PC-9 (cell line): Measurements from ENCODE around the gene HEG1. TPM values are rescaled to one million over a fixed set of nuclear protein-coding genes. Genes with fewer than 3 reads are reported as not detected.
"Not testable (repeated sequence)": the region's sequence is repeated elsewhere in the genome, so short reads cannot be mapped to it uniquely, and the experiment has no call there.

Experiments
- BruUV-seq: library from RNA; stranded (reverse); fragments of 400-500 nt; replicated peaks from 2 replicates; lab custom pipeline; 2021; lab: Mats Ljungman, UMichigan
- CTCF ChIA-PET: fragments of 300-600 bp; sonication (Branson Sonifier 250); formaldehyde crosslinking; loops from one replicate; lab custom pipeline; 2022; ENCODE audit warnings: antibody characterized with exemption; lab: Charles Lee
- POLR2A ChIA-PET: fragments of 300-600 bp; sonication (Branson Sonifier 250); formaldehyde crosslinking; loops from one replicate; lab custom pipeline; 2022; ENCODE audit warnings: antibody characterized with exemption; ENCODE audit not compliant: unreplicated experiment; lab: Charles Lee
- DNase-seq, 2 experiments: peaks; one replicate each; pipeline versions ENCODE4 v3.0.0 to v3.0.0-alpha.2; 2015 to 2022; ENCODE audit warnings: mixed read lengths in 1 of 2
- H2AFZ ChIP-seq: fragments of 200-600 bp; sonication (generic); 2 replicates; pipeline ENCODE4 v1.8.1; 2017; ENCODE audit warnings: antibody characterized with exemption
- H3F3A ChIP-seq: fragments of 200-600 bp; sonication (generic); 2 replicates; pipeline ENCODE4 v1.8.1; 2017; ENCODE audit warnings: antibody characterized with exemption, mild to moderate bottlenecking, low read depth; ENCODE audit not compliant: insufficient read depth
- H3K27ac ChIP-seq: fragments of 200-600 bp; sonication (generic); 2 replicates; pipeline ENCODE4 v1.6.1; 2016; ENCODE audit warnings: mixed run types
- H3K27me3 ChIP-seq: fragments of 200-600 bp; sonication (generic); 2 replicates; pipeline ENCODE4 v1.6.1; 2016; ENCODE audit warnings: low read depth, mixed run types; ENCODE audit not compliant: insufficient read depth
- H3K36me3 ChIP-seq: fragments of 200-600 bp; sonication (generic); 2 replicates; pipeline ENCODE4 v1.6.1; 2016; ENCODE audit warnings: low read depth, mixed run types
- H3K4me1 ChIP-seq: fragments of 200-600 bp; sonication (generic); replicated peaks from 2 replicates; pipeline ENCODE4 v1.6.1; 2016; ENCODE audit warnings: mixed run types; ENCODE audit not compliant: insufficient read depth
- H3K4me2 ChIP-seq: fragments of 200-600 bp; sonication (generic); 2 replicates; pipeline ENCODE4 v1.6.1; 2017; ENCODE audit warnings: mixed run types
- H3K4me3 ChIP-seq: fragments of 200-600 bp; sonication (generic); 2 replicates; pipeline ENCODE4 v1.6.1; 2016; ENCODE audit warnings: mixed run types
- H3K79me2 ChIP-seq: fragments of 200-600 bp; sonication (generic); 2 replicates; pipeline ENCODE4 v1.6.1; 2017; ENCODE audit warnings: low read depth, mixed run types
- H3K9me2 ChIP-seq: fragments of 200-600 bp; sonication (generic); 2 replicates; pipeline ENCODE4 v1.8.1; 2017; ENCODE audit warnings: mild to moderate bottlenecking; ENCODE audit not compliant: insufficient read depth
- H3K9me3 ChIP-seq: fragments of 200-600 bp; sonication (generic); 2 replicates; pipeline ENCODE4 v1.8.1; 2016; ENCODE audit warnings: low read depth; ENCODE audit not compliant: insufficient read depth
- H4K20me1 ChIP-seq: fragments of 200-600 bp; sonication (generic); 2 replicates; pipeline ENCODE4 v1.8.1; 2017; ENCODE audit not compliant: insufficient read depth
- EZH2 ChIP-seq: fragments of 200-600 bp; sonication (generic); IDR thresholded peaks from 2 replicates; pipeline ENCODE4 v1.8.0; 2017; ENCODE audit warnings: antibody characterized with exemption, low read depth
- intact Hi-C: fragments of 100-400 bp; cut with micrococcal nuclease; formaldehyde crosslinking; loops from one replicate; pipeline ENCODE4 v1.10.0; 2022; ENCODE audit not compliant: unreplicated experiment
- total RNA-seq: library from RNA; stranded (reverse); gene quantifications from 2 replicates; pipeline ENCODE4 v1.2.3, GENCODE V29; 2021
- TF ChIP-seq, protein P1 (sequence below): fragments of 200-600 bp; sonication (generic); conservative IDR thresholded peaks from 2 replicates; pipeline ENCODE4 v1.6.1; 2017; ENCODE audit warnings: mixed run types, antibody characterized with exemption, mild to moderate bottlenecking, moderate library complexity

HEG1 gene
- total RNA-seq, 1 experiment from 2014 or later: 33.5 TPM

DNA sequence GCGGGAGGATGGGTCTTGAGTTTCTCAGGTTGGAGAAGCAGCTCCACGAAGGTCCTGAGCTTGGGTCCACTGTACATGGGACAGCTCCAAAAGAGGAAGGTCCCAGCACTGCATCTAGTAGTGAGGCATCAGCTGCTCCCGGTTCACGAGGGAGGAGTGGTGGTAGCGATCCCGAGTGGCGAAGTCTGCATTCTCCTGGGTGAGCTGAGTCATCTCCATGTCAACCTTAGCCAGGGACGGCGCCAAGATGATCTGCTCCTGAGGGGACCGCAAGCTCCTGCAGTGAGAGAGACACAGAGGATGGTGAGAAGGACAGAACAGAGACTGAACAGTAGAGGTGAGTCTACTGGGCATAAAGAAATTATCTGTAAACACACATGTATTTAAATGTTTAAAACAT, 28.0 kb upstream of the HEG1 start:
- no peak overlapping the region for H3K4me3 ChIP-seq
- no peaks in the 10 kb centered on the region for H3K9me2 ChIP-seq
- no peak overlapping the region for H2AFZ ChIP-seq
- ChIA-PET POLR2A (interaction anchor here (0.8 kb wide), 1 partner anchor 142 kb away, joined by 11 read pairs; no protein-coding TSS in a partner anchor), CTCF (interaction anchor here (0.5 to 1.2 kb wide), 2 partner anchors 38 to 101 kb away, joined by 3 read pairs; no protein-coding TSS in a partner anchor)
- TF ChIP-seq, protein P1, sequence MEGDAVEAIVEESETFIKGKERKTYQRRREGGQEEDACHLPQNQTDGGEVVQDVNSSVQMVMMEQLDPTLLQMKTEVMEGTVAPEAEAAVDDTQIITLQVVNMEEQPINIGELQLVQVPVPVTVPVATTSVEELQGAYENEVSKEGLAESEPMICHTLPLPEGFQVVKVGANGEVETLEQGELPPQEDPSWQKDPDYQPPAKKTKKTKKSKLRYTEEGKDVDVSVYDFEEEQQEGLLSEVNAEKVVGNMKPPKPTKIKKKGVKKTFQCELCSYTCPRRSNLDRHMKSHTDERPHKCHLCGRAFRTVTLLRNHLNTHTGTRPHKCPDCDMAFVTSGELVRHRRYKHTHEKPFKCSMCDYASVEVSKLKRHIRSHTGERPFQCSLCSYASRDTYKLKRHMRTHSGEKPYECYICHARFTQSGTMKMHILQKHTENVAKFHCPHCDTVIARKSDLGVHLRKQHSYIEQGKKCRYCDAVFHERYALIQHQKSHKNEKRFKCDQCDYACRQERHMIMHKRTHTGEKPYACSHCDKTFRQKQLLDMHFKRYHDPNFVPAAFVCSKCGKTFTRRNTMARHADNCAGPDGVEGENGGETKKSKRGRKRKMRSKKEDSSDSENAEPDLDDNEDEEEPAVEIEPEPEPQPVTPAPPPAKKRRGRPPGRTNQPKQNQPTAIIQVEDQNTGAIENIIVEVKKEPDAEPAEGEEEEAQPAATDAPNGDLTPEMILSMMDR: no peak
- TF ChIP-seq EZH2: no peak
- no peaks in the 10 kb centered on the region for H3K27me3 ChIP-seq
- no peak overlapping the region for H3K27ac ChIP-seq
- no peaks in the 10 kb centered on the region for H3K79me2 ChIP-seq
- DNase-seq: no peak
- BruUV-seq: no TSS peak
- intact Hi-C loops: loop anchor here (2.0 kb wide), 1 partner anchor 13 kb away; no protein-coding TSS in a partner anchor
- no peaks in the 10 kb centered on the region for H4K20me1 ChIP-seq
- H3K9me3 ChIP-seq: no peaks in the 10 kb centered on the region
- H3F3A ChIP-seq: peaks cover 20% of the 10 kb centered on the region
- peaks cover 20% of the 10 kb centered on the region for H3K4me1 ChIP-seq
- H3K36me3 ChIP-seq: no peaks in the 10 kb centered on the region
- H3K4me2 ChIP-seq: no peak overlapping the region

DNA sequence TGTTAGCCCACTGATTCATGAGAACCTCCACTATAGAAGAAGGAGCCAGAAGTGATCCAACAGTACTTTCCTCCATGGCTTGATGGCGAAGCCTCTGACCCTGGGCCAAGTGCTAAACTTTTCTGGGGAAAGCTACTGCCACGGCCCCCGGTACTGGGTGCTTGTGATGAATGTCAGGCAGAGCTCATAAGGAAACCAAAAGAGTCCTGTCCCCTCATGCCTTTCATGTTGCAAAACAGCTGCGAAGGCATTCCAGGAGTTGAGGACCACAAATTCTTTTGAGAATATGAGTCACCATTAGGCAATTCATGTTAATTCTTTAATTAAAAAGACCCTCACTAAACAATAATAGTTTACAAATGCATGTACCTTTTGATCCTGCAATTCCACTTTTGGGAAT, 26.5 kb upstream of the HEG1 start:
- peak in 1 of 2 experiments; percentile 28 for DNase-seq

DNA sequence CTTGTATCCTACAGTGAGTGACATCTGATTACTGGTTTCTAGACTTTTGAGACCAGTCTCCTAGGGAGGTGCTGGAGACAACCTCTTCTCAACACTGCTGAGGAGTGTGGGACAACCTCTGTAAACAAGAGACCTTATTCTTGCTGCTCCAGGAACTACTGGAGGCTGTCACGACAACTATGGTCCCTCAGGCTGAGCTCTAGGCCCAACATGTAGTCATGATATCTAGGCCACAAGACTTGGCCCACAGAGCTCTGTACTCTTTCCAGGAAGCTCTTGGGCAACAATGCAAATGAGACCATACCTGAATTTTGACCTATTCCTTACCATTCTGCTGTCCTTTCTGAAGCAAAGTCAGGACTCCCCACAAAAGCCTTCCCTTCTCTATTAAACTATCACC, 24.3 kb upstream of the HEG1 start:
- peak overlapping the region; percentile 21 for H3K4me2 ChIP-seq
- peak; percentile 40 to 53 for DNase-seq
- ChIA-PET CTCF (no interaction called here), POLR2A (interaction anchor here (0.5 to 0.6 kb wide), 4 partner anchors 27 to 510 kb away, joined by 3 to 21 read pairs (median 12); no protein-coding TSS in a partner anchor)
- no peak for TF ChIP-seq EZH2
- TF ChIP-seq, protein P1: no peak
- H4K20me1 ChIP-seq: no peaks in the 10 kb centered on the region
- H2AFZ ChIP-seq: no peak overlapping the region
- no peaks in the 10 kb centered on the region for H3K9me2 ChIP-seq
- H3K27me3 ChIP-seq: no peaks in the 10 kb centered on the region
- H3K9me3 ChIP-seq: no peaks in the 10 kb centered on the region
- H3K79me2 ChIP-seq: no peaks in the 10 kb centered on the region
- no TSS peak for BruUV-seq
- no peaks in the 10 kb centered on the region for H3K36me3 ChIP-seq
- intact Hi-C loops: no loop called here
- peaks cover 21% of the 10 kb centered on the region for H3F3A ChIP-seq
- peak overlapping the region; percentile 37 for H3K27ac ChIP-seq
- H3K4me3 ChIP-seq: no peak overlapping the region
- H3K4me1 ChIP-seq: peaks cover 23% of the 10 kb centered on the region

More for the DNA sequence above, 26.5 kb upstream of the HEG1 start:
- H3K27me3 ChIP-seq, H3K27ac ChIP-seq, H3K79me2 ChIP-seq, H3K9me3 ChIP-seq, CTCF ChIA-PET, H3K4me3 ChIP-seq, BruUV-seq, H3K4me2 ChIP-seq, H3K36me3 ChIP-seq, H3K9me2 ChIP-seq, H2AFZ ChIP-seq, POLR2A ChIA-PET, H4K20me1 ChIP-seq: not testable (repeated sequence)
- H3K4me1 ChIP-seq: peaks cover 23% of the 10 kb centered on the region
- intact Hi-C loops: loop anchor here (2.0 kb wide), 1 partner anchor 14 kb away; no protein-coding TSS in a partner anchor
- H3F3A ChIP-seq: peaks cover 21% of the 10 kb centered on the region
